CD8-positive, alpha-beta memory T cell (primary cell): ENCODE measurements around the gene PPM1H. TPM values are rescaled to one million over a fixed set of nuclear protein-coding genes. Genes with fewer than 3 reads are reported as not detected.

Experiments used
- CTCF ChIA-PET: fragments of 350-600 bp; sonication (Branson Sonifier 250); formaldehyde crosslinking; loops from one replicate; lab custom pipeline; 2021; ENCODE audit warnings: antibody characterized with exemption; lab: Charles Lee
- POLR2A ChIA-PET: fragments of 350-600 bp; sonication (Branson Sonifier 250); formaldehyde crosslinking; loops from one replicate; lab custom pipeline; 2021; ENCODE audit warnings: antibody characterized with exemption; lab: Charles Lee
- DNase-seq, 5 donors: peaks; one replicate each; pipeline versions ENCODE4 v3.0.0 to v3.0.0-alpha.2; 2020 to 2022; ENCODE audit warnings: mixed read lengths in 1 of 5
- H3K27ac ChIP-seq: one replicate; pipeline ENCODE4 v1.7.0; 2013; ENCODE audit warnings: low read depth, mild to moderate bottlenecking, low read length, moderate library complexity
- H3K27me3 ChIP-seq: 2 replicates; pipeline ENCODE4 v1.7.0; 2013; ENCODE audit warnings: low read length, mild to moderate bottlenecking; ENCODE audit not compliant: insufficient read depth, poor library complexity, severe bottlenecking
- H3K36me3 ChIP-seq: 2 replicates; pipeline ENCODE4 v1.7.0; 2013; ENCODE audit warnings: mild to moderate bottlenecking, low read length, moderate library complexity; ENCODE audit not compliant: insufficient read depth
- H3K4me1 ChIP-seq: 2 replicates; pipeline ENCODE4 v1.7.0; 2013; ENCODE audit warnings: mild to moderate bottlenecking, low read length, moderate library complexity; ENCODE audit not compliant: insufficient read depth
- H3K4me3 ChIP-seq: 2 replicates; pipeline ENCODE4 v1.7.0; 2013; ENCODE audit warnings: mild to moderate bottlenecking, low read length
- H3K9me3 ChIP-seq: 2 replicates; pipeline ENCODE4 v1.7.0; 2013; ENCODE audit warnings: mild to moderate bottlenecking, low read length
- H3K27ac Mint-ChIP-seq, 8 donors: one replicate each; pipeline ENCODE4 v1.8.0; 2020 to 2021; ENCODE audit warnings: mixed read lengths in 8 of 8, mild to moderate bottlenecking in 6 of 8, inconsistent platforms in 3 of 8, moderate library complexity in 3 of 8
- H3K27me3 Mint-ChIP-seq, 2 donors: one replicate each; pipeline ENCODE4 v1.8.0; 2020 to 2021; ENCODE audit warnings: mixed read lengths in 2 of 2, mild to moderate bottlenecking in 1 of 2, moderate library complexity in 1 of 2
- H3K36me3 Mint-ChIP-seq, 3 donors: one replicate each; pipeline ENCODE4 v1.8.0; 2020 to 2021; ENCODE audit warnings: mixed read lengths in 3 of 3, inconsistent platforms in 1 of 3, mild to moderate bottlenecking in 1 of 3
- H3K4me1 Mint-ChIP-seq, 3 donors: one replicate each; pipeline ENCODE4 v1.8.0; 2020 to 2021; ENCODE audit warnings: mixed read lengths in 3 of 3, inconsistent platforms in 1 of 3, mild to moderate bottlenecking in 1 of 3
- H3K4me3 Mint-ChIP-seq, 7 donors: one replicate each; pipeline ENCODE4 v1.8.0; 2020 to 2021; ENCODE audit warnings: mixed read lengths in 7 of 7, mild to moderate bottlenecking in 6 of 7, moderate library complexity in 4 of 7, inconsistent platforms in 2 of 7
- H3K9me3 Mint-ChIP-seq, 5 donors: one replicate each; pipeline ENCODE4 v1.8.0; 2020 to 2022; ENCODE audit warnings: mixed read lengths in 5 of 5, mild to moderate bottlenecking in 3 of 5, moderate library complexity in 2 of 5, inconsistent platforms in 1 of 5
- polyA plus RNA-seq: library from polyadenylated mRNA; unstranded; fragments of 300-500 nt; fragmentation: Illumina TruSeq; gene quantifications from one replicate; pipeline ENCODE4 v1.2.3, GENCODE V29; 2021
- total RNA-seq, 2 experiments: library from RNA; stranded (reverse); gene quantifications; one replicate each; pipeline ENCODE4 v1.2.3, GENCODE V29; 2021

The PPM1H gene
- total and polyA plus RNA-seq, 3 experiments from 2014 or later: 0.13 TPM; not detected in 1

GRCh38 chr12:62848418-62848817, 86.5 kb downstream of the PPM1H start:
- Histone ChIP-seq H3K4me1 (no peaks in the 10 kb centered on the region), H3K9me3 (no peaks in the 10 kb centered on the region), H3K4me3 (no peak overlapping the region), H3K36me3 (no peaks in the 10 kb centered on the region), H3K27ac (no peak overlapping the region), H3K27me3 (no peaks in the 10 kb centered on the region)
- Mint-ChIP-seq H3K27me3 (peaks cover under 1 to 32% of the 10 kb centered on the region in 2 donors), H3K27ac (no peak overlapping the region), H3K36me3 (no peaks in the 10 kb centered on the region), H3K4me3 (no peak overlapping the region), H3K9me3 (peaks cover 0 to 3% (median 0%) of the 10 kb centered on the region in 5 donors), H3K4me1 (no peaks in the 10 kb centered on the region)
- CTCF ChIA-PET: no interaction called here
- no peak for DNase-seq
- POLR2A ChIA-PET: no interaction called here

GRCh38 chr12:62847709-62848108, 87.2 kb downstream of the PPM1H start:
- no peak overlapping the region for H3K27ac ChIP-seq
- no peak for DNase-seq
- Mint-ChIP-seq H3K9me3 (peaks cover 0 to 3% (median 0%) of the 10 kb centered on the region in 5 donors), H3K4me1 (no peaks in the 10 kb centered on the region), H3K4me3 (no peak overlapping the region), H3K36me3 (no peaks in the 10 kb centered on the region), H3K27me3 (peaks cover 0 to 32% of the 10 kb centered on the region in 2 donors), H3K27ac (no peak overlapping the region)
- no peaks in the 10 kb centered on the region for H3K36me3 ChIP-seq
- ChIA-PET CTCF (no interaction called here), POLR2A (no interaction called here)
- no peak overlapping the region for H3K4me3 ChIP-seq
- H3K4me1 ChIP-seq: no peaks in the 10 kb centered on the region
- H3K27me3 ChIP-seq: no peaks in the 10 kb centered on the region
- no peaks in the 10 kb centered on the region for H3K9me3 ChIP-seq

- ChIA-PET CTCF (no interaction called here), POLR2A (no interaction called here)
- no peaks in the 10 kb centered on the region for H3K9me3 ChIP-seq
- H3K4me3 ChIP-seq: no peak overlapping the region
- H3K4me1 Mint-ChIP-seq: no peaks in the 10 kb centered on the region
- no peak overlapping the region for H3K27ac ChIP-seq
- H3K4me3 Mint-ChIP-seq: no peak overlapping the region
- H3K36me3 ChIP-seq: no peaks in the 10 kb centered on the region
- H3K4me1 ChIP-seq: no peaks in the 10 kb centered on the region
- no peak overlapping the region for H3K27ac Mint-ChIP-seq
- no peaks in the 10 kb centered on the region for H3K27me3 ChIP-seq
- no peak for DNase-seq
- no peaks in the 10 kb centered on the region for H3K36me3 Mint-ChIP-seq
- peaks cover 0 to 3% (median 0%) of the 10 kb centered on the region in 5 donors for H3K9me3 Mint-ChIP-seq
- H3K27me3 Mint-ChIP-seq: peaks cover 0 to 32% of the 10 kb centered on the region in 2 donors
Measured at GRCh38 chr12:62846491-62846890, 88.5 kb downstream of the PPM1H start.

- Histone ChIP-seq H3K4me1 (no peaks in the 10 kb centered on the region), H3K27me3 (no peaks in the 10 kb centered on the region), H3K9me3 (no peaks in the 10 kb centered on the region), H3K36me3 (no peaks in the 10 kb centered on the region), H3K4me3 (no peak overlapping the region), H3K27ac (no peak overlapping the region)
- CTCF ChIA-PET: no interaction called here
- POLR2A ChIA-PET: no interaction called here
- H3K27ac Mint-ChIP-seq: no peak overlapping the region
- no peaks in the 10 kb centered on the region for H3K36me3 Mint-ChIP-seq
- no peak for DNase-seq
- no peaks in the 10 kb centered on the region for H3K9me3 Mint-ChIP-seq
- peaks cover 0 to 28% of the 10 kb centered on the region in 2 donors for H3K27me3 Mint-ChIP-seq
- H3K4me1 Mint-ChIP-seq: no peaks in the 10 kb centered on the region
- no peak overlapping the region for H3K4me3 Mint-ChIP-seq
Measured at GRCh38 chr12:62844915-62845314, 90.0 kb downstream of the PPM1H start.

- Mint-ChIP-seq H3K9me3 (no peaks in the 10 kb centered on the region), H3K4me1 (no peaks in the 10 kb centered on the region), H3K27ac (no peak overlapping the region), H3K36me3 (no peaks in the 10 kb centered on the region), H3K27me3 (peaks cover 7 to 26% of the 10 kb centered on the region in 2 donors), H3K4me3 (no peak overlapping the region)
- CTCF ChIA-PET: no interaction called here
- H3K27ac ChIP-seq: no peak overlapping the region
- H3K9me3 ChIP-seq: no peaks in the 10 kb centered on the region
- POLR2A ChIA-PET: no interaction called here
- no peaks in the 10 kb centered on the region for H3K4me1 ChIP-seq
- DNase-seq: no peak
- no peaks in the 10 kb centered on the region for H3K27me3 ChIP-seq
- H3K4me3 ChIP-seq: no peak overlapping the region
- H3K36me3 ChIP-seq: no peaks in the 10 kb centered on the region
Measured at GRCh38 chr12:62843716-62844115, 91.2 kb downstream of the PPM1H start.

- Mint-ChIP-seq H3K4me3 (no peak overlapping the region), H3K36me3 (no peaks in the 10 kb centered on the region), H3K27ac (no peak overlapping the region), H3K9me3 (no peaks in the 10 kb centered on the region), H3K4me1 (no peaks in the 10 kb centered on the region), H3K27me3 (peaks cover 7 to 22% of the 10 kb centered on the region in 2 donors)
- CTCF ChIA-PET: no interaction called here
- DNase-seq: no peak
- Histone ChIP-seq H3K4me1 (no peaks in the 10 kb centered on the region), H3K4me3 (no peak overlapping the region), H3K36me3 (no peaks in the 10 kb centered on the region), H3K27me3 (no peaks in the 10 kb centered on the region), H3K9me3 (no peaks in the 10 kb centered on the region), H3K27ac (no peak overlapping the region)
- POLR2A ChIA-PET: no interaction called here
Measured at GRCh38 chr12:62841846-62842245, 93.1 kb downstream of the PPM1H start.

GRCh38 chr12:62840806-62841205, 94.1 kb downstream of the PPM1H start:
- POLR2A ChIA-PET: no interaction called here

GRCh38 chr12:62839869-62840660, 94.9 kb downstream of the PPM1H start:
- POLR2A ChIA-PET: no interaction called here

More at GRCh38 chr12:62840806-62841205, 94.1 kb downstream of the PPM1H start:
- Histone ChIP-seq H3K4me1 (no peaks in the 10 kb centered on the region), H3K27ac (no peak overlapping the region), H3K27me3 (no peaks in the 10 kb centered on the region), H3K4me3 (no peak overlapping the region), H3K36me3 (no peaks in the 10 kb centered on the region), H3K9me3 (no peaks in the 10 kb centered on the region)
- no peak overlapping the region for H3K27ac Mint-ChIP-seq
- peaks cover 7 to 16% of the 10 kb centered on the region in 2 donors for H3K27me3 Mint-ChIP-seq
- no peak for DNase-seq
- CTCF ChIA-PET: no interaction called here
- no peak overlapping the region for H3K4me3 Mint-ChIP-seq
- H3K9me3 Mint-ChIP-seq: no peaks in the 10 kb centered on the region
- H3K36me3 Mint-ChIP-seq: no peaks in the 10 kb centered on the region
- no peaks in the 10 kb centered on the region for H3K4me1 Mint-ChIP-seq

More at GRCh38 chr12:62839869-62840660, 94.9 kb downstream of the PPM1H start:
- H3K9me3 Mint-ChIP-seq: no peaks in the 10 kb centered on the region
- no peaks in the 10 kb centered on the region for H3K9me3 ChIP-seq
- H3K36me3 ChIP-seq: no peaks in the 10 kb centered on the region
- CTCF ChIA-PET: no interaction called here
- peaks cover 7 to 13% of the 10 kb centered on the region in 2 donors for H3K27me3 Mint-ChIP-seq
- no peak overlapping the region for H3K4me3 Mint-ChIP-seq
- H3K27me3 ChIP-seq: no peaks in the 10 kb centered on the region
- no peaks in the 10 kb centered on the region for H3K4me1 ChIP-seq
- no peak for DNase-seq
- H3K4me3 ChIP-seq: no peak overlapping the region
- H3K27ac Mint-ChIP-seq: peak overlapping the region in 1 of 8 donors; percentile 39
- H3K27ac ChIP-seq: no peak overlapping the region
- no peaks in the 10 kb centered on the region for H3K4me1 Mint-ChIP-seq
- no peaks in the 10 kb centered on the region for H3K36me3 Mint-ChIP-seq
